CD4-positive, alpha-beta T cell (primary cell): ENCODE measurements around the gene SLC29A1. TPM values are rescaled to one million over a fixed set of nuclear protein-coding genes. Genes with fewer than 3 reads are reported as not detected.

Experiments used
- ATAC-seq: fragments of 200-7000 bp; cut with Tn5 transposase; one replicate; pipeline ENCODE4 v1.10.0; 2022; ENCODE audit warnings: mild to moderate bottlenecking; ENCODE audit not compliant: poor library complexity
- CTCF ChIA-PET: fragments of 350-600 bp; sonication (Branson Sonifier 250); formaldehyde crosslinking; loops from one replicate; lab custom pipeline; 2021; ENCODE audit warnings: antibody characterized with exemption, inconsistent platforms; lab: Charles Lee
- POLR2A ChIA-PET: fragments of 350-600 bp; sonication (Branson Sonifier 250); formaldehyde crosslinking; loops from one replicate; lab custom pipeline; 2021; ENCODE audit warnings: antibody characterized with exemption, inconsistent platforms; lab: Charles Lee
- DNase-seq, 14 experiments: peaks; one replicate each; pipeline ENCODE4 v3.0.0-alpha.2; 2013 to 2020; ENCODE audit warnings: mixed read lengths in 2 of 14
- H3K27ac ChIP-seq, 2 donors: one replicate each; pipeline versions ENCODE4 v1.5.1 to v1.7.0; 2013; ENCODE audit warnings: low read length in 2 of 2, low read depth in 1 of 2, mild to moderate bottlenecking in 1 of 2
- H3K27me3 ChIP-seq, 2 experiments: 1 replicate in 1 of 2; 2 replicates in 1 of 2; pipeline versions ENCODE4 v1.6.1 to v1.7.0; 2013; ENCODE audit warnings: low read length in 2 of 2, control low read depth in 1 of 2, mild to moderate bottlenecking in 1 of 2, moderate library complexity in 1 of 2; ENCODE audit not compliant: insufficient read depth in 2 of 2, control insufficient read depth in 1 of 2
- H3K36me3 ChIP-seq: one replicate; pipeline ENCODE4 v1.6.1; 2013; ENCODE audit warnings: low read length, control low read depth; ENCODE audit not compliant: insufficient read depth
- H3K4me1 ChIP-seq: one replicate; pipeline ENCODE4 v1.6.1; 2013; ENCODE audit warnings: low read length, control low read depth; ENCODE audit not compliant: insufficient read depth
- H3K4me3 ChIP-seq: one replicate; pipeline ENCODE4 v1.5.1; 2013; ENCODE audit warnings: mild to moderate bottlenecking, low read length, moderate library complexity
- H3K9me3 ChIP-seq, 2 experiments: 1 replicate in 1 of 2; 2 replicates in 1 of 2; pipeline versions ENCODE4 v1.6.1 to v1.7.0; 2013; ENCODE audit warnings: low read length in 2 of 2, mild to moderate bottlenecking in 2 of 2, control low read depth in 1 of 2, moderate library complexity in 1 of 2; ENCODE audit not compliant: control insufficient read depth in 1 of 2, insufficient read depth in 1 of 2
- H3K27ac Mint-ChIP-seq: one replicate; pipeline ENCODE4 v1.8.0; 2020; ENCODE audit warnings: mixed read lengths
- H3K27me3 Mint-ChIP-seq: one replicate; pipeline ENCODE4 v1.8.0; 2021; ENCODE audit warnings: mixed read lengths
- H3K36me3 Mint-ChIP-seq: one replicate; pipeline ENCODE4 v1.8.0; 2021; ENCODE audit warnings: low read depth, mixed read lengths
- H3K4me1 Mint-ChIP-seq: one replicate; pipeline ENCODE4 v1.8.0; 2021; ENCODE audit warnings: low read depth, mixed read lengths
- H3K4me3 Mint-ChIP-seq: one replicate; pipeline ENCODE4 v1.8.0; 2020; ENCODE audit warnings: mild to moderate bottlenecking, mixed read lengths
- H3K9me3 Mint-ChIP-seq: one replicate; pipeline ENCODE4 v1.8.0; 2020; ENCODE audit warnings: mixed read lengths
- intact Hi-C, 2 experiments: fragments of 100-400 bp; cut with DNase I in 1 of 2; cut with micrococcal nuclease in 1 of 2; formaldehyde crosslinking; loops; one replicate each; pipeline versions ENCODE4 v1.15.1 to v1.9.0; 2023 to 2025; cut with DNase I, micrococcal nuclease
- total RNA-seq, 174 experiments: library from RNA in 2 of 174; stranded (reverse) in 2 of 174; gene quantifications; one replicate each; pipeline ENCODE4 v1.2.3 and lab custom pipeline; 2021 to 2026
- TF ChIP-seq, protein P1 (sequence below): fragments of 200-600 bp; IDR thresholded peaks from one replicate; pipeline ENCODE4 v1.8.0; 2022; ENCODE audit warnings: antibody characterized with exemption, mild to moderate bottlenecking

Gene SLC29A1
- total RNA-seq, 2 experiments from 2014 or later = 0.67 to 1.3 TPM

GRCh38 chr6:44255105-44255808, 31.9 kb downstream of the SLC29A1 start:
- DNase-seq (peak in 1 of 14 experiments; percentile 14), ATAC-seq (no peak)
- ChIA-PET POLR2A (interaction anchor here (1.6 to 4.0 kb wide), 4 partner anchors 7 to 13 kb away, joined by 4 to 135 read pairs (median 8); partner anchors contain the start of gene HSP90AB1), CTCF (interaction anchor here (1.0 to 2.6 kb wide), 3 partner anchors 8 to 58 kb away, joined by 5 to 12 read pairs (median 9); partner anchors contain the start of genes AARS2 and HSP90AB1)
- TF ChIP-seq, protein P1, sequence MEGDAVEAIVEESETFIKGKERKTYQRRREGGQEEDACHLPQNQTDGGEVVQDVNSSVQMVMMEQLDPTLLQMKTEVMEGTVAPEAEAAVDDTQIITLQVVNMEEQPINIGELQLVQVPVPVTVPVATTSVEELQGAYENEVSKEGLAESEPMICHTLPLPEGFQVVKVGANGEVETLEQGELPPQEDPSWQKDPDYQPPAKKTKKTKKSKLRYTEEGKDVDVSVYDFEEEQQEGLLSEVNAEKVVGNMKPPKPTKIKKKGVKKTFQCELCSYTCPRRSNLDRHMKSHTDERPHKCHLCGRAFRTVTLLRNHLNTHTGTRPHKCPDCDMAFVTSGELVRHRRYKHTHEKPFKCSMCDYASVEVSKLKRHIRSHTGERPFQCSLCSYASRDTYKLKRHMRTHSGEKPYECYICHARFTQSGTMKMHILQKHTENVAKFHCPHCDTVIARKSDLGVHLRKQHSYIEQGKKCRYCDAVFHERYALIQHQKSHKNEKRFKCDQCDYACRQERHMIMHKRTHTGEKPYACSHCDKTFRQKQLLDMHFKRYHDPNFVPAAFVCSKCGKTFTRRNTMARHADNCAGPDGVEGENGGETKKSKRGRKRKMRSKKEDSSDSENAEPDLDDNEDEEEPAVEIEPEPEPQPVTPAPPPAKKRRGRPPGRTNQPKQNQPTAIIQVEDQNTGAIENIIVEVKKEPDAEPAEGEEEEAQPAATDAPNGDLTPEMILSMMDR = no peak
- no peaks in the 10 kb centered on the region for H3K9me3 Mint-ChIP-seq
- H3K4me1 Mint-ChIP-seq = peaks cover 60% of the 10 kb centered on the region
- intact Hi-C loops = loop anchor here (5.0 kb wide), 3 partner anchors 33 to 128 kb away; partner anchors contain the start of genes SLC29A1 (in 2 of the 2), MRPL14 (in 1 of the 2) and TMEM63B (in 1 of the 2)
- Histone ChIP-seq H3K27me3 (no peaks in the 10 kb centered on the region), H3K9me3 (no peaks in the 10 kb centered on the region), H3K36me3 (peaks cover 75% of the 10 kb centered on the region), H3K4me3 (no peak overlapping the region), H3K4me1 (peaks cover 40% of the 10 kb centered on the region), H3K27ac (peak overlapping the region in 1 of 2 donors; percentile 45)
- H3K36me3 Mint-ChIP-seq = peaks cover 74% of the 10 kb centered on the region
- H3K4me3 Mint-ChIP-seq = peak overlapping the region; percentile 82
- peak overlapping the region; percentile 60 for H3K27ac Mint-ChIP-seq
- no peaks in the 10 kb centered on the region for H3K27me3 Mint-ChIP-seq

- H3K27me3 ChIP-seq = no peaks in the 10 kb centered on the region
- DNase-seq (peak in 3 of 14 experiments; percentile 20 to 57 (median 49)), ATAC-seq (no peak)
- peaks cover 58% of the 10 kb centered on the region for H3K4me1 Mint-ChIP-seq
- peaks cover 74% of the 10 kb centered on the region for H3K36me3 Mint-ChIP-seq
- H3K36me3 ChIP-seq = peaks cover 73% of the 10 kb centered on the region
- H3K4me3 Mint-ChIP-seq = peak overlapping the region; percentile 82
- TF ChIP-seq, protein P1 = no peak
- no peaks in the 10 kb centered on the region for H3K9me3 ChIP-seq
- peaks cover 43% of the 10 kb centered on the region for H3K4me1 ChIP-seq
- ChIA-PET CTCF (interaction anchor here (0.9 to 2.6 kb wide), 15 partner anchors 9 to 568 kb away, joined by 3 to 12 read pairs (median 3); partner anchors contain the start of genes AARS2, HSP90AB1 and SLC29A1), POLR2A (interaction anchor here (0.8 to 4.0 kb wide), 12 partner anchors 9 to 1081 kb away, joined by 3 to 135 read pairs (median 4); partner anchors contain the start of genes AARS2, GTPBP2, HSP90AB1 and SLC29A1)
- peak overlapping the region; percentile 95 for H3K4me3 ChIP-seq
- H3K9me3 Mint-ChIP-seq = no peaks in the 10 kb centered on the region
- peak overlapping the region; percentile 63 to 76 for H3K27ac ChIP-seq
- intact Hi-C loops = loop anchor here (1.0 to 5.0 kb wide), 4 partner anchors 9 to 129 kb away; partner anchors contain the start of genes SLC29A1 (in 2 of the 2), MRPL14 (in 1 of the 2), NFKBIE (in 1 of the 2) and TMEM63B (in 1 of the 2)
- H3K27me3 Mint-ChIP-seq = no peaks in the 10 kb centered on the region
- H3K27ac Mint-ChIP-seq = peak overlapping the region; percentile 60
Observed at GRCh38 chr6:44255871-44256774, 32.7 kb downstream of the SLC29A1 start.

GRCh38 chr6:44256775-44257024, 33.3 kb downstream of the SLC29A1 start:
- Histone ChIP-seq H3K4me3 (peak overlapping the region; percentile 95), H3K27me3 (no peaks in the 10 kb centered on the region), H3K9me3 (no peaks in the 10 kb centered on the region), H3K4me1 (peaks cover 48% of the 10 kb centered on the region), H3K36me3 (peaks cover 73% of the 10 kb centered on the region), H3K27ac (peak overlapping the region; percentile 63 to 76)
- peaks cover 57% of the 10 kb centered on the region for H3K4me1 Mint-ChIP-seq
- intact Hi-C loops = loop anchor here (1.0 to 5.0 kb wide), 5 partner anchors 9 to 129 kb away; partner anchors contain the start of genes SLC29A1 (in 2 of the 2), HSP90AB1 (in 1 of the 2), MRPL14 (in 1 of the 2) and NFKBIE (in 1 of the 2)
- H3K4me3 Mint-ChIP-seq = peak overlapping the region; percentile 82
- H3K9me3 Mint-ChIP-seq = no peaks in the 10 kb centered on the region
- ChIA-PET CTCF (interaction anchor here (0.8 to 2.6 kb wide), 16 partner anchors 8 to 568 kb away, joined by 3 to 12 read pairs (median 3); partner anchors contain the start of genes AARS2, HSP90AB1 and SLC29A1), POLR2A (interaction anchor here (0.8 to 4.0 kb wide), 11 partner anchors 8 to 1082 kb away, joined by 3 to 135 read pairs (median 3); partner anchors contain the start of genes AARS2, GTPBP2, HSP90AB1 and SLC29A1)
- DNase-seq (no peak), ATAC-seq (peak; percentile 5)
- H3K27ac Mint-ChIP-seq = peak overlapping the region; percentile 60
- peaks cover 71% of the 10 kb centered on the region for H3K36me3 Mint-ChIP-seq
- TF ChIP-seq, protein P1 = no peak
- H3K27me3 Mint-ChIP-seq = no peaks in the 10 kb centered on the region
